ENCODE measurements around the gene ST6GAL1. TPM values are rescaled to one million over a fixed set of nuclear protein-coding genes. Genes with fewer than 3 reads are reported as not detected.
A peak's percentile ranks its signal among the peaks of the same experiment; 100 is the strongest.

ST6GAL1 gene
- total RNA-seq, 4 donors from 2014 or later, result 74.8 to 189 (median 113) TPM

DNA sequence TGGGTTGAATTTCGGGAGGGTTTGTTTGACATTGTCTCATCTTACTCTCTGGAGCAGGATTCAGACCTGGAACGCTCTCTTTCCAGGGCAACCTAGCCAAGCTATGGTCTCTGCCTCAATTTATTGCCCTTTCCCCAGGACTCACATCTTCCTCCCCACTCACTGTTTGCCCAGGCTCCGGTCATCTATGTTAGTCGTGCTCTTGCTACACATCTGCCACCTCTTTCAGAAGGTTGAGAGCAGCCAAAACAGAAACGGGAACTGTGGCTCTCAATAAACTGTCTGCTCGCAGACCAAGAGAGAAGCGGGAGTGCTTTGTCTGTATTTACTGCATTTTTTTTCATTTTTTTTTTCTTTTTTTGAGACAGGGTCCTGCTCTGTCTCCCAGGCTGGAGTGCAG is 81.6 kb downstream of the ST6GAL1 start:
- Histone ChIP-seq H3K27ac (peak overlapping the region in 2 of 3 donors; percentile 69 to 75), H3K27me3 (no peaks in the 10 kb centered on the region), H3K4me3 (replicated peaks in 1 of 3) (no peak overlapping the region), H3K36me3 (no peaks in the 10 kb centered on the region), H3K9me3 (no peaks in the 10 kb centered on the region), H3K4me1 (peaks cover 35 to 68% of the 10 kb centered on the region in 2 donors)
- 88 to 89% methylated on average over 7 of the region's 7 CpGs for WGBS, 2 donors
- TF ChIP-seq CTCF (IDR thresholded peaks at IDR 0.05) (no peak), POLR2A (IDR thresholded peaks at IDR 0.05) (no peak)
- intact Hi-C loops (cut with DNase I), result no loop called here
- DNase-seq, result no peak

- Histone ChIP-seq H3K27ac (peak overlapping the region; percentile 3 to 75 (median 69)), H3K27me3 (no peaks in the 10 kb centered on the region), H3K4me1 (peaks cover 41 to 72% of the 10 kb centered on the region in 2 donors), H3K9me3 (no peaks in the 10 kb centered on the region), H3K4me3 (replicated peaks in 1 of 3) (no peak overlapping the region), H3K36me3 (no peaks in the 10 kb centered on the region)
- 18 to 26% methylated on average over 7 of the region's 7 CpGs for WGBS, 2 donors
- DNase-seq, result peak; percentile 45 to 65
- TF ChIP-seq CTCF (IDR thresholded peaks at IDR 0.05) (no peak), POLR2A (IDR thresholded peaks at IDR 0.05) (no peak)
- intact Hi-C loops (cut with DNase I), result no loop called here
Measured at GRCh38 chr3:187012609-187013051, 82.3 kb downstream of the ST6GAL1 start.

- Histone ChIP-seq H3K36me3 (no peaks in the 10 kb centered on the region), H3K27ac (peak overlapping the region; percentile 3 to 75 (median 69)), H3K4me3 (replicated peaks in 1 of 3) (no peak overlapping the region), H3K27me3 (no peaks in the 10 kb centered on the region), H3K4me1 (peaks cover 47 to 78% of the 10 kb centered on the region in 2 donors), H3K9me3 (no peaks in the 10 kb centered on the region)
- no peak for DNase-seq
- WGBS, 2 donors, result 59 to 69% methylated on average over 4 of the region's 4 CpGs
- intact Hi-C loops (cut with DNase I), result no loop called here
- no peak for TF ChIP-seq POLR2A (IDR thresholded peaks at IDR 0.05)
- TF ChIP-seq CTCF (IDR thresholded peaks at IDR 0.05), result no peak
Measured at GRCh38 chr3:187013159-187013716, 82.9 kb downstream of the ST6GAL1 start.

- DNase-seq, result no peak
- Histone ChIP-seq H3K27me3 (no peaks in the 10 kb centered on the region), H3K9me3 (no peaks in the 10 kb centered on the region), H3K27ac (peak overlapping the region; percentile 15 to 75 (median 69)), H3K36me3 (no peaks in the 10 kb centered on the region), H3K4me1 (peaks cover 49 to 89% of the 10 kb centered on the region in 2 donors), H3K4me3 (replicated peaks in 1 of 3) (no peak overlapping the region)
- TF ChIP-seq POLR2A (IDR thresholded peaks at IDR 0.05) (no peak), CTCF (IDR thresholded peaks at IDR 0.05) (no peak)
- intact Hi-C loops (cut with DNase I), result no loop called here
- WGBS, 2 donors, result 23 to 33% methylated on average over 2 of the region's 2 CpGs
Measured at GRCh38 chr3:187014417-187014864, 84.1 kb downstream of the ST6GAL1 start.

DNA sequence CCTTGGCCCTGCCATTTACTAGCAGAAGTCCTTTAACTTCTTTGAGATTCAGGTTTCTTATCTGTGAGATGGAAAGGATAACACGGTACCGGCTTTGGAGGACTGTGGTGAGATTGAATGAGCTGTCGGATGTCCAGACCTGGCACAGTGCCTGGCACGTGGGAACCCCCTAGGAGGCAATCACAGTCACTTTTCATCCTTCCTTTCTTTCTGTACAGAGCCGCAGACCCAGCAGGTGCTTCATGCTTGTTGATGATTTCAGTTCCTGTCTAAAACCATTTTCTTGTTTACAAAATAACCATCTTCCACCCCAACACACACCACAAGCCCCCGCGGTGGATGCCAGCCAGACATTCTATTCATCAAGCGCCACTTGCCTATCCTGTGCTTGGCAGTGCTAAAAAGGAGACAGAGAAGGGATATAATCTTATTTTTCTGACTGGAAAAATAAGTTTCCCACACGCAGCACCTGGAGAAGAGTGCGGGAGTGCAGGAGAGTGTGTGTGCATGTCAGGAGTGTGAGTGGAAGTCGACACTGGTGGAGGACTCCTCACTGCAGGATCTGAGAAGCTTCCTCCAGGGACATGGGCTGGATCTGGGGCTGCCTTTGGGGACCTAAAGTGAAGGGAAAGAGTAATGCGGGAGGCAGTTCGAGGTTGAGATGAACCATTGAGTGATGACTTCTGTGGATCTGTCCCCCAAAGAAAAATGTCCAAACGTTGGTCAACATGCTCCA is 85.7 kb downstream of the ST6GAL1 start:
- intact Hi-C loops (cut with DNase I), result no loop called here
- no peak overlapping the region for H3K4me3 ChIP-seq (replicated peaks in 1 of 3)
- no peak for DNase-seq
- TF ChIP-seq POLR2A (IDR thresholded peaks at IDR 0.05), result no peak
- no peak for TF ChIP-seq CTCF (IDR thresholded peaks at IDR 0.05)
- H3K4me1 ChIP-seq, result peaks cover 49 to 91% of the 10 kb centered on the region in 2 donors
- H3K36me3 ChIP-seq, result no peaks in the 10 kb centered on the region
- H3K27me3 ChIP-seq, result no peaks in the 10 kb centered on the region
- WGBS, 2 donors, result 70 to 74% methylated on average over 14 of the region's 14 CpGs
- no peaks in the 10 kb centered on the region for H3K9me3 ChIP-seq
- peak overlapping the region in 2 of 3 donors; percentile 91 to 92 for H3K27ac ChIP-seq
